Tibial artery (tissue), 4 donors: Measurements from ENCODE around the gene BABAM2.
A peak's percentile ranks its signal among the peaks of the same experiment; 100 is the strongest.

Experiments used
- DNase-seq, 2 donors: peaks; one replicate each; pipeline ENCODE4 v3.0.0-alpha.2; 2019
- H3K27ac ChIP-seq, 2 donors: fragments of 200-600 bp; sonication (generic) in 1 of 2; 1 replicate in 1 of 2; 2 replicates in 1 of 2; pipeline ENCODE4 v1.5.1; 2018 to 2019; ENCODE audit warnings: mild to moderate bottlenecking in 1 of 2
- H3K27me3 ChIP-seq, 2 donors: fragments of 200-600 bp; sonication (generic) in 1 of 2; one replicate each; pipeline versions ENCODE4 v1.5.1 to v1.6.0; 2016 to 2019
- H3K36me3 ChIP-seq, 3 donors: fragments of 200-600 bp; sonication (generic) in 2 of 3; one replicate each; pipeline ENCODE4 v1.5.1; 2016 to 2019; ENCODE audit warnings: mild to moderate bottlenecking in 2 of 3
- H3K4me1 ChIP-seq, 4 donors: fragments of 200-600 bp; sonication (generic) in 2 of 4; 1 replicate in 3 of 4; 2 replicates in 1 of 4; pipeline ENCODE4 v1.5.1; 2016 to 2019
- H3K4me3 ChIP-seq, 2 donors: fragments of 200-600 bp; sonication (generic) in 1 of 2; 1 replicate in 1 of 2; 2 replicates in 1 of 2; pipeline ENCODE4 v1.5.1; 2018 to 2019; ENCODE audit warnings: mild to moderate bottlenecking in 2 of 2
- H3K9me3 ChIP-seq, 3 donors: fragments of 200-600 bp; sonication (generic) in 1 of 3; one replicate each; pipeline ENCODE4 v1.5.1; 2016 to 2019
- CTCF ChIP-seq, 2 experiments: fragments of 200-600 bp in 1 of 2; fragments of 450-650 bp in 1 of 2; IDR thresholded peaks; one replicate each; pipeline ENCODE4 v1.5.1; 2017 to 2019; ENCODE audit warnings: antibody characterized with exemption in 2 of 2, mild to moderate bottlenecking in 1 of 2, moderate library complexity in 1 of 2
- intact Hi-C: fragments of 100-400 bp; cut with DNase I; formaldehyde crosslinking; loops from one replicate; pipeline ENCODE4 v1.15.0; 2023; ENCODE audit warnings: low total_unique reads

BABAM2 gene

GRCh38 chr2:28356095-28356911 is 465.8 kb downstream of the BABAM2 start:
- Histone ChIP-seq H3K36me3 (no peaks in the 10 kb centered on the region), H3K4me3 (no peak overlapping the region), H3K27me3 (no peaks in the 10 kb centered on the region), H3K9me3 (no peaks in the 10 kb centered on the region), H3K27ac (peak overlapping the region; percentile 87 to 90), H3K4me1 (peaks cover 4 to 22% (median 20%) of the 10 kb centered on the region in 4 donors)
- intact Hi-C loops: no loop called here
- DNase-seq: peak; percentile 95 to 98
- TF ChIP-seq CTCF (IDR thresholded peaks at IDR 0.05): no peak

- intact Hi-C loops: no loop called here
- peak overlapping the region; percentile 87 to 90 for H3K27ac ChIP-seq
Observed at GRCh38 chr2:28357055-28357454, 466.5 kb downstream of the BABAM2 start.

GRCh38 chr2:28357948-28358667 is 467.6 kb downstream of the BABAM2 start:
- Histone ChIP-seq H3K27ac (no peak overlapping the region), H3K9me3 (no peaks in the 10 kb centered on the region), H3K4me1 (peaks cover 4 to 22% (median 20%) of the 10 kb centered on the region in 4 donors)

More at GRCh38 chr2:28357055-28357454, 466.5 kb downstream of the BABAM2 start:
- Histone ChIP-seq H3K4me3 (no peak overlapping the region), H3K27me3 (no peaks in the 10 kb centered on the region), H3K36me3 (no peaks in the 10 kb centered on the region), H3K4me1 (peaks cover 4 to 22% (median 20%) of the 10 kb centered on the region in 4 donors), H3K9me3 (no peaks in the 10 kb centered on the region)
- no peak for TF ChIP-seq CTCF (IDR thresholded peaks at IDR 0.05)
- no peak for DNase-seq

GRCh38 chr2:28358668-28359201 is 468.2 kb downstream of the BABAM2 start:
- peaks cover 4 to 22% (median 20%) of the 10 kb centered on the region in 4 donors for H3K4me1 ChIP-seq
- intact Hi-C loops: no loop called here
- no peaks in the 10 kb centered on the region for H3K36me3 ChIP-seq
- H3K27me3 ChIP-seq: no peaks in the 10 kb centered on the region
- H3K4me3 ChIP-seq: no peak overlapping the region
- H3K9me3 ChIP-seq: no peaks in the 10 kb centered on the region
- no peak for DNase-seq
- H3K27ac ChIP-seq: no peak overlapping the region
- TF ChIP-seq CTCF (IDR thresholded peaks at IDR 0.05): no peak

More at GRCh38 chr2:28357948-28358667, 467.6 kb downstream of the BABAM2 start:
- no peak for DNase-seq
- Histone ChIP-seq H3K27me3 (no peaks in the 10 kb centered on the region), H3K36me3 (no peaks in the 10 kb centered on the region), H3K4me3 (no peak overlapping the region)
- TF ChIP-seq CTCF (IDR thresholded peaks at IDR 0.05): no peak
- intact Hi-C loops: no loop called here

- Histone ChIP-seq H3K27ac (no peak overlapping the region), H3K36me3 (no peaks in the 10 kb centered on the region), H3K27me3 (no peaks in the 10 kb centered on the region), H3K4me3 (no peak overlapping the region), H3K9me3 (no peaks in the 10 kb centered on the region), H3K4me1 (peaks cover 4 to 22% (median 20%) of the 10 kb centered on the region in 4 donors)
- intact Hi-C loops: no loop called here
- DNase-seq: no peak
- no peak for TF ChIP-seq CTCF (IDR thresholded peaks at IDR 0.05)
Observed at GRCh38 chr2:28359222-28360057, 468.9 kb downstream of the BABAM2 start.
